KMS-11 (cell line): ENCODE data around the gene PPP4C.
A peak's percentile ranks its signal among the peaks of the same experiment; 100 is the strongest.

Source experiments
- H2AFZ ChIP-seq: fragments of 200-600 bp; sonication (generic); 2 replicates; pipeline ENCODE4 v1.6.1; 2016; ENCODE audit warnings: antibody characterized with exemption, mixed run types, low read depth
- H3K27ac ChIP-seq: fragments of 200-600 bp; sonication (generic); 2 replicates; pipeline ENCODE4 v1.6.1; 2016; ENCODE audit warnings: mild to moderate bottlenecking, mixed run types
- H3K27me3 ChIP-seq: fragments of 200-600 bp; sonication (generic); 2 replicates; pipeline ENCODE4 v1.6.1; 2017; ENCODE audit warnings: mild to moderate bottlenecking, low read depth, mixed run types, moderate library complexity; ENCODE audit not compliant: insufficient read depth
- H3K36me3 ChIP-seq: fragments of 200-600 bp; sonication (generic); 2 replicates; pipeline ENCODE4 v1.6.1; 2017; ENCODE audit warnings: mild to moderate bottlenecking, mixed run types; ENCODE audit not compliant: insufficient read depth
- H3K4me1 ChIP-seq: fragments of 200-600 bp; sonication (generic); 2 replicates; pipeline ENCODE4 v1.6.1; 2016; ENCODE audit warnings: mild to moderate bottlenecking, low read depth, mixed run types; ENCODE audit not compliant: poor library complexity, severe bottlenecking
- H3K4me2 ChIP-seq: fragments of 200-600 bp; sonication (generic); 2 replicates; pipeline ENCODE4 v1.7.0; 2016; ENCODE audit warnings: mild to moderate bottlenecking, mixed run types
- H3K4me3 ChIP-seq: fragments of 200-600 bp; sonication (generic); IDR thresholded peaks from 2 replicates; pipeline ENCODE4 v1.6.1; 2017; ENCODE audit warnings: low read depth, low read length, mixed read lengths; ENCODE audit not compliant: insufficient read depth
- H3K79me2 ChIP-seq: fragments of 200-600 bp; sonication (generic); 2 replicates; pipeline ENCODE4 v1.6.1; 2016; ENCODE audit warnings: low read depth, mixed run types; ENCODE audit not compliant: insufficient read depth
- H3K9ac ChIP-seq: fragments of 200-600 bp; sonication (generic); 2 replicates; pipeline ENCODE4 v1.6.1; 2016; ENCODE audit warnings: mild to moderate bottlenecking, mixed run types
- H4K20me1 ChIP-seq: fragments of 200-600 bp; sonication (generic); 2 replicates; pipeline ENCODE4 v1.6.1; 2016; ENCODE audit warnings: mild to moderate bottlenecking, mixed run types; ENCODE audit not compliant: insufficient read depth
- TF ChIP-seq, protein P1 (sequence below): fragments of 200-600 bp; sonication (generic); conservative IDR thresholded peaks from 2 replicates; pipeline ENCODE4 v1.6.1; 2017; ENCODE audit warnings: low read depth, mild to moderate bottlenecking, antibody characterized with exemption, low read length, moderate library complexity, mixed read lengths

Gene PPP4C

DNA sequence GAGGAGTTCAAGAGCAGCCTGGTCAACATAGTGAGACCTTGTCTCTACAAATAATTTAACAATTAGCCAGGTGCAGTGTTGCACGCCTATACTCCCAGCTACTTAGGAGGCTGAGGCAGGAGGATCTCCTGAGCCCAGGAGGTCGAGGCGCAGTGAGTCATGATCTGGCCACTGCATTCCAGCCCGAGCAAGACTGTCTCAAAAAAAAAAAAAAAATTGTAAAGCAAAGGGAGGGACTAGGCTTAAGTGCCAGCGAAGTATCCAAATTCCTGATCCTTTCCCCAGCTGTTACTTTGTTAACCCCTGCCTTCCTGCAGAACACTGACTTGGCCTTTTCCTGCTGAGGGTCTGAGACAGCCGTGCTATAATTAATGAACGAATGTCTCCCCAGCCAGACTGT lies 34.9 kb downstream of the PPP4C start:
- Histone ChIP-seq H3K79me2 (no peaks in the 10 kb centered on the region), H3K9ac (no peak overlapping the region), H3K27me3 (no peaks in the 10 kb centered on the region), H3K4me1 (peaks cover 26% of the 10 kb centered on the region), H3K36me3 (no peaks in the 10 kb centered on the region), H2AFZ (no peak overlapping the region), H3K4me3 (no peak overlapping the region), H4K20me1 (no peaks in the 10 kb centered on the region), H3K4me2 (no peak overlapping the region), H3K27ac (no peak overlapping the region)
- TF ChIP-seq, protein P1, sequence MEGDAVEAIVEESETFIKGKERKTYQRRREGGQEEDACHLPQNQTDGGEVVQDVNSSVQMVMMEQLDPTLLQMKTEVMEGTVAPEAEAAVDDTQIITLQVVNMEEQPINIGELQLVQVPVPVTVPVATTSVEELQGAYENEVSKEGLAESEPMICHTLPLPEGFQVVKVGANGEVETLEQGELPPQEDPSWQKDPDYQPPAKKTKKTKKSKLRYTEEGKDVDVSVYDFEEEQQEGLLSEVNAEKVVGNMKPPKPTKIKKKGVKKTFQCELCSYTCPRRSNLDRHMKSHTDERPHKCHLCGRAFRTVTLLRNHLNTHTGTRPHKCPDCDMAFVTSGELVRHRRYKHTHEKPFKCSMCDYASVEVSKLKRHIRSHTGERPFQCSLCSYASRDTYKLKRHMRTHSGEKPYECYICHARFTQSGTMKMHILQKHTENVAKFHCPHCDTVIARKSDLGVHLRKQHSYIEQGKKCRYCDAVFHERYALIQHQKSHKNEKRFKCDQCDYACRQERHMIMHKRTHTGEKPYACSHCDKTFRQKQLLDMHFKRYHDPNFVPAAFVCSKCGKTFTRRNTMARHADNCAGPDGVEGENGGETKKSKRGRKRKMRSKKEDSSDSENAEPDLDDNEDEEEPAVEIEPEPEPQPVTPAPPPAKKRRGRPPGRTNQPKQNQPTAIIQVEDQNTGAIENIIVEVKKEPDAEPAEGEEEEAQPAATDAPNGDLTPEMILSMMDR, result no peak

DNA sequence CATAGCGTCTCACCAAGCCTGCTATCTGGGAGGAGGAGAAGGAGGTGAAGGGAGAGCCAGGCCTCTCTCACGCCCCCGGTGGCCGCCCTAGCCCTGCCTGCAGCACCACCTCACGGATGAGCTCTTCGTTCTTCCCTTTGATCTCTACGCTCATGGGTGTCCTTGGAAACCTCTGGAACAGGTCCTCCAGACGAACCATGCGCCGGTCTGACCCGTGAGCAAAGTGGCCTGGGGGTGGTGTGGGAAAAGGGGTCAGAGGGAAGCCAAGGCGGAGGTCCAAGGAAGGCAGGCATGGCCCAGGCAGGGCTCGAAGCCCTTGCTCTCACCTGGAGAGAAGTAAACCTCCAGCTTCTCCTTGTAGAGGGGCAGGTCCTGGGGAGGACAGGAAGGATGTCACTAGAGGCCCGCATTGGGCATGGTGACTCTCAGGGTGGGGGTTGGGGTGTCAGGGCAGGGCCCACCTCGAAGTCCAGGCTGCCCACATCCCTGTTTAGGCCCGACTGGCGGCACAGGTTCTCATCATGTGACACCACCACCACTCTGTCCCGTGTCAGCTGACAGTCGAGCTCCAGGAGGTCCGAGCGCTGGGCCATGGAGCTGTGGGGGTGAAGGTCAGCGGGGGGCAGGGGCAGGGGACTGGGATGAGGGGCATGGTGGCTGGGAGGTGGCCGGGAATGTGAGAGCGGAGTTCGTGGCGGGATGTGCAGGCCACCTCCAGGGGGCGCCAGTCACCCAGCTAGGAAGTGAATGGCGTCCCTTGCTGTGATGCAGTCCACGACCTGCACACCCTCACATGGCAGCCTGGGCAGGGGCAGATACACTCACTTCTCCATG lies 36.6 kb downstream of the PPP4C start:
- Histone ChIP-seq H4K20me1 (no peaks in the 10 kb centered on the region), H3K79me2 (no peaks in the 10 kb centered on the region), H3K4me3 (no peak overlapping the region), H2AFZ (no peak overlapping the region), H3K27me3 (no peaks in the 10 kb centered on the region), H3K9ac (no peak overlapping the region), H3K4me1 (peaks cover 32% of the 10 kb centered on the region), H3K4me2 (no peak overlapping the region), H3K27ac (no peak overlapping the region), H3K36me3 (no peaks in the 10 kb centered on the region)
- TF ChIP-seq, protein P1, result peak; percentile 75

DNA sequence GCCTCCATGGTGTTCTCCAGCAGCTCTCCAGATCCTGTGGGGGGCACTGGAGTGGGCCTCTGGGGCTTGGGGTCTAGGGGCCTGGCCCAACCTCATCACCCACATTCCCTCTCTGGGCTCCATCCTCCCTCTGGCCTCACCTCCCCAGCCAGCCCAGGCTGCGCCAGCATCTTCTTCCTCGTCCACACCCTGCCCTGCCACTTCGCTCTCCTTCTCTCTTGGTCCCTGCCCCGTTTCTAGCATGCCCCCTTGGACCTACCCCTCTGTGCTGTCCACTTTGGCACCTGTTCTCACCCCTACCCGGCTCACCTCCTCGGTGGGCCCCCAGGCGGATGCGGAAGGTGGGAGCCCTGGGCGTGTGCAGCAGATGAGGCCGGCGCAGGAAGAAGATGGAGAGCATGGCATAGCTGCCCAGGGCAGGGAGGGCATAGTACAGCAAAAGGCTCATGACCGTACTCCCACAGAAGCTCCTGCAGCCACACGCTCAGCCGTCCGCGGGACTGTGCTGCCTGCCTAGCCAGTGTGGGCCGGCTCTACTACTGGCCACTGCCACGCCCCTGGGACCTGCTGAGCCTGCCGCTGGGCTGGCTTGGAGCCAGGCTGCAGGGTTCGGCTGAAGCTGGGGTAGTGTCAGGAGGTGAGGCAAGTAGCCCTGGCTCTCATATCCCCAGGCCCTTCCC lies 37.4 kb downstream of the PPP4C start, which contains the start of gene GDPD3:
Gene GDPD3, minus strand, starts transcription at position 507 of the 680 bp plus-strand sequence. Its CDS starts 59 bp downstream, at position 448.
- no peaks in the 10 kb centered on the region for H3K79me2 ChIP-seq
- no peak within 1 kb of the TSS for H3K27ac ChIP-seq
- no peak within 1 kb of the TSS for H3K4me2 ChIP-seq
- H3K4me3 ChIP-seq, result no peak within 1 kb of the TSS
- H4K20me1 ChIP-seq, result no peaks in the 10 kb centered on the region
- peaks cover 32% of the 10 kb centered on the region for H3K4me1 ChIP-seq
- no peak within 1 kb of the TSS for H3K9ac ChIP-seq
- H3K27me3 ChIP-seq, result no peaks in the 10 kb centered on the region
- no peaks in the 10 kb centered on the region for H3K36me3 ChIP-seq
- TF ChIP-seq, protein P1, result peak; percentile 28; the same call in 1 of the 2 replicates
- no peak within 1 kb of the TSS for H2AFZ ChIP-seq

DNA sequence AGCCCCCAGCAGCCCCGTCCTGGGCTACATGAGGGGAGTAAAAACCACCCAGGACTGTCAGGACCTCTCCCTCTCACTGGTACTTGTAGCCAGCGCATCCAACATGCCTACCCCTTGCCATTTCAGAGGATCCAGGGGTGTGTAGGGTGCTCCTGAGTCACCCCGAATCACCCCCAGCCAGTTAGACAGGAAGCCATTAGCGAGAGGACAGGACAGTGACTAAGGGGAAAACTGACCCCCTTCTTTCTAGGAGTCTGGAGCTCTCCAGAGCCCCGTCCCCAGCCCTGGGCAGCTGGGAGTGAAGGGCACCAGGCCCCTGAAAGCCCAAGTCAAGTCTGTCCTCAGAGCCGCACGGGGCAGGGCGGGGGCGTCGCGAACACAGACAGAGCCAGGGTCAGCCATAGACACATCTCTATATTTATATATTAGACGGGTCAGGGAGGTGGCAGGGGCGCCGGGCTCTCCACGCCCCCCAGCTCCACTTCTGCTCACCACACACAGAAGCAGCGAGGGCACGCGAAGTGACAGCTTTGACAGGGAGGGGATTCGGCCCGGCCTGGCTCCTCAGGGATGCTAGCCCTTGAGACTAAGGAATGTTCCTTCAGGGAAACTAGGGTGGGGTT lies 38.0 kb downstream of the PPP4C start:
- Histone ChIP-seq H3K4me1 (peaks cover 32% of the 10 kb centered on the region), H3K4me2 (no peak overlapping the region), H3K27me3 (no peaks in the 10 kb centered on the region), H3K79me2 (no peaks in the 10 kb centered on the region), H4K20me1 (no peaks in the 10 kb centered on the region), H2AFZ (no peak overlapping the region), H3K9ac (no peak overlapping the region), H3K36me3 (no peaks in the 10 kb centered on the region), H3K27ac (no peak overlapping the region), H3K4me3 (no peak overlapping the region)
- TF ChIP-seq, protein P1, result no peak
